K562 (cell line): Measurements from ENCODE around the gene LRRC43. TPM values are rescaled to one million over a fixed set of nuclear protein-coding genes. Genes with fewer than 3 reads are reported as not detected.

ENCODE experiments used
- ATAC-seq: fragments of 200-7000 bp; cut with Tn5 transposase; 3 replicates; pipeline ENCODE4 v1.9.1; 2020; ENCODE audit warnings: moderate library complexity
- BruUV-seq: library from RNA; stranded (reverse); fragments of 400-500 nt; replicated peaks from 2 replicates; lab custom pipeline; 2021; lab: Mats Ljungman, UMichigan
- CTCF ChIA-PET: fragments of 300-600 bp; formaldehyde crosslinking; extraction: SDS; loops from one replicate; lab custom pipeline; 2021; ENCODE audit warnings: low intra/inter-chr PET ratio; lab: Yijun Ruan, JAX
- POLR2A ChIA-PET: fragments of 300-600, 350-650 bp; sonication (Branson Sonifier 250); formaldehyde crosslinking; extraction: SDS; loops from one replicate; lab custom pipeline; 2021; ENCODE audit warnings: antibody characterized with exemption, inconsistent platforms; lab: Yijun Ruan, JAX
- DNase-seq, 4 experiments: peaks; one replicate each; pipeline versions ENCODE4 v3.0.0 to v3.0.0-alpha.2; 2011 to 2018; ENCODE audit warnings: low spot score in 3 of 4, mixed read lengths in 3 of 4; ENCODE audit errors: extremely low read depth in 1 of 4
- FAIRE-seq: peaks from 2 replicates; lab custom pipeline; 2011; peaks lifted over from hg19 to GRCh38; lab: Jason Lieb, UNC
- H2AFZ ChIP-seq: 2 replicates; pipeline ENCODE4 v1.6.0; 2011; ENCODE audit warnings: low read depth, low read length, control low read depth, inconsistent platforms
- H3K27ac ChIP-seq: fragments of 200-600 bp; 3 replicates; pipeline ENCODE4 v1.8.0; 2011; ENCODE audit warnings: low read depth, mild to moderate bottlenecking, control low read depth, inconsistent platforms, low read length, moderate library complexity, mixed read lengths; ENCODE audit errors: extremely low read depth
- H3K27me3 ChIP-seq, 2 experiments: fragments of 300-600 bp in 1 of 2; 2 replicates in 1 of 2; 3 replicates in 1 of 2; pipeline versions ENCODE4 v1.6.0 to v1.8.0; 2011; ENCODE audit warnings: inconsistent platforms in 2 of 2, low read length in 2 of 2, mild to moderate bottlenecking in 1 of 2, mixed read lengths in 1 of 2, moderate library complexity in 1 of 2; ENCODE audit not compliant: control insufficient read depth in 2 of 2, insufficient read depth in 2 of 2
- H3K36me3 ChIP-seq: fragments of 300-600 bp; 3 replicates; pipeline ENCODE4 v1.8.0; 2011; ENCODE audit warnings: mild to moderate bottlenecking, low read length, inconsistent platforms; ENCODE audit not compliant: control insufficient read depth, insufficient read depth
- H3K4me1 ChIP-seq, 2 experiments: fragments of 200-600 bp in 1 of 2; replicated peaks in 1 of 2; 2 replicates in 1 of 2; 3 replicates in 1 of 2; pipeline versions ENCODE4 v1.5.1 to v1.8.0; 2011; ENCODE audit warnings: inconsistent platforms in 2 of 2, low read length in 2 of 2, mild to moderate bottlenecking in 1 of 2, mixed read lengths in 1 of 2, moderate library complexity in 1 of 2; ENCODE audit not compliant: control insufficient read depth in 2 of 2, insufficient read depth in 2 of 2
- H3K4me2 ChIP-seq: 2 replicates; pipeline ENCODE4 v1.6.1; 2011; ENCODE audit warnings: low read length, control low read depth, inconsistent platforms, mixed read lengths; ENCODE audit not compliant: insufficient read depth
- H3K4me3 ChIP-seq: fragments of 200-600 bp; sonication (generic), shearing (Covaris generic); 2 replicates; pipeline ENCODE4 v1.5.1; 2016; ENCODE audit warnings: control low read depth, inconsistent platforms
- H3K79me2 ChIP-seq: fragments of 200-600 bp; 3 replicates; pipeline ENCODE4 v1.8.0; 2011; ENCODE audit warnings: low read length, inconsistent platforms; ENCODE audit not compliant: control insufficient read depth, insufficient read depth
- H3K9ac ChIP-seq, 2 experiments: 2 replicates each; pipeline versions ENCODE4 v1.6.0 to v1.6.1; 2011; ENCODE audit warnings: low read depth in 2 of 2, low read length in 2 of 2, control low read depth in 1 of 2, inconsistent platforms in 1 of 2, mild to moderate bottlenecking in 1 of 2, mixed read lengths in 1 of 2; ENCODE audit not compliant: insufficient read depth in 1 of 2
- H3K9me1 ChIP-seq: one replicate; pipeline ENCODE4 v1.6.0; 2011; ENCODE audit warnings: inconsistent platforms, mild to moderate bottlenecking, low read length, moderate library complexity; ENCODE audit not compliant: control insufficient read depth, insufficient read depth
- H3K9me3 ChIP-seq: replicated peaks from 2 replicates; pipeline ENCODE4 v1.5.1; 2011; ENCODE audit warnings: low read depth, low read length, inconsistent platforms; ENCODE audit not compliant: control insufficient read depth, insufficient read depth
- H4K20me1 ChIP-seq: replicated peaks from 2 replicates; pipeline ENCODE4 v1.6.1; 2011; ENCODE audit warnings: low read length, inconsistent platforms, mixed read lengths; ENCODE audit not compliant: control insufficient read depth, insufficient read depth
- CTCFL ChIP-seq: IDR thresholded peaks from 2 replicates; pipeline ENCODE4 v1.6.1; 2011; ENCODE audit warnings: borderline replicate concordance, low read depth, mild to moderate bottlenecking, moderate library complexity, low read length; ENCODE audit not compliant: insufficient read depth, poor library complexity, severe bottlenecking
- CUX1 ChIP-seq: fragments of 200-800 bp; sonication (Bioruptor generic); IDR thresholded peaks from 2 replicates; pipeline ENCODE4 v1.6.1; 2016; ENCODE audit warnings: missing genetic modification characterization, missing compliant biosample characterization
- E2F3 ChIP-seq: fragments of 250-450 bp; sonication (Bioruptor Pico); IDR thresholded peaks from 2 replicates; pipeline ENCODE4 v1.4.0; 2020; ENCODE audit warnings: mild to moderate bottlenecking
- KAT2B ChIP-seq: IDR thresholded peaks from one replicate; pipeline ENCODE4 v1.6.1; 2012; ENCODE audit warnings: low read depth, mild to moderate bottlenecking, control low read depth, inconsistent platforms, low read length, moderate library complexity
- MYNN ChIP-seq, 2 experiments: sonication (generic); formaldehyde crosslinking in 1 of 2; IDR thresholded peaks; 2 replicates each; pipeline versions ENCODE4 v1.5.0 to v1.6.1; 2016 to 2020; ENCODE audit warnings: antibody characterized with exemption in 1 of 2, missing genetic modification reagents in 1 of 2
- NFATC3 ChIP-seq: fragments of 450-650 bp; IDR thresholded peaks from 2 replicates; pipeline ENCODE4 v1.6.1; 2017; ENCODE audit warnings: mild to moderate bottlenecking
- PRPF4 ChIP-seq: fragments of 200-400 bp; formaldehyde crosslinking; IDR thresholded peaks from one replicate; pipeline ENCODE4 v1.6.1; 2017; ENCODE audit warnings: low read length, low read depth, mild to moderate bottlenecking; ENCODE audit not compliant: insufficient read depth, poor library complexity, severe bottlenecking
- RBM39 ChIP-seq: fragments of 200-400 bp; formaldehyde crosslinking; optimal IDR thresholded peaks from 2 replicates; pipeline ENCODE3; 2018; ENCODE audit warnings: low read depth, low read length
- RFX1 ChIP-seq: fragments of 450-650 bp; IDR thresholded peaks from 2 replicates; pipeline ENCODE4 v1.6.1; 2016; ENCODE audit warnings: mild to moderate bottlenecking, moderate library complexity
- SMARCB1 ChIP-seq: IDR thresholded peaks from 2 replicates; pipeline ENCODE4 v1.6.1; 2011; ENCODE audit warnings: improper control_type of control experiment, low read depth; ENCODE audit not compliant: insufficient read length
- ZFP30 ChIP-seq: fragments of 250-450 bp; sonication (Bioruptor Pico); IDR thresholded peaks from 2 replicates; pipeline ENCODE4 v1.8.0; 2022; ENCODE audit warnings: moderate library complexity, mild to moderate bottlenecking, inconsistent platforms, borderline replicate concordance
- ZNF699 ChIP-seq: fragments of 250-450 bp; sonication (Bioruptor Pico); IDR thresholded peaks from 2 replicates; pipeline ENCODE4 v1.8.0; 2021; ENCODE audit warnings: mild to moderate bottlenecking, moderate library complexity; ENCODE audit not compliant: insufficient replicate concordance
- WGBS: fragments of 100-300 bp; shearing (Covaris generic); methylation state at CpG from one replicate; pipeline ENCODE4 v1.1.6; 2016; ENCODE audit warnings: low coverage, mixed read lengths; ENCODE audit not compliant: insufficient coverage; ENCODE audit errors: missing lambda C conversion rate; 5-methylcytosine and 5-hydroxymethylcytosine counted together
- in situ Hi-C: fragments of 300-500 bp; cut with MboI; formaldehyde crosslinking; loops from 4 replicates; pipeline ENCODE4 v1.15.0; 2018; ENCODE audit warnings: inconsistent platforms, mixed read lengths
- intact Hi-C: fragments of 100-400 bp; cut with micrococcal nuclease; formaldehyde crosslinking; loops from 2 replicates; pipeline ENCODE4 v1.14.2; 2022
- polyA plus RNA-seq, 8 experiments: library from polyadenylated mRNA; depleted of rRNA in 4 of 8; stranded (reverse) in 5 of 8; unstranded in 3 of 8; fragments of >200 nt; fragmentation: Nextera tagmentation in 2 of 8; fragmentation: Illumina TruSeq in 1 of 8; extraction: Ambion mirVana in 2 of 8; extraction: Trizol in 1 of 8; gene quantifications; 2 replicates each; pipeline versions ENCODE4 v1.2.1 to v1.2.3, GENCODE V29; 2011 to 2014; ENCODE audit warnings: inconsistent platforms in 1 of 8, missing spikeins in 1 of 8
- total RNA-seq, 7 experiments: library from RNA; depleted of rRNA in 6 of 7; stranded (reverse); fragments of >200 nt in 6 of 7; fragmentation: Illumina TruSeq in 2 of 7; extraction: Trizol in 2 of 7; gene quantifications; 2 replicates each; pipeline versions ENCODE4 v1.2.1 to v1.2.3, GENCODE V29; 2011 to 2021; ENCODE audit warnings: low replicate concordance in 1 of 7

The LRRC43 gene
- total and polyA plus RNA-seq, 9 of the 15 experiments (the other 6 are each of a cell fraction or from before 2014, with no cell fraction given), result 0.19 TPM; not detected in 8

GRCh38 chr12:122147514-122148290, 35.2 kb upstream of the LRRC43 start:
- Histone ChIP-seq H3K27ac (no peak overlapping the region), H3K27me3 (peaks cover 0 to 4% of the 10 kb centered on the region in 2 experiments; a peak in 2 of 5 replicates), H3K79me2 (no peaks in the 10 kb centered on the region), H3K4me1 (peaks cover 0 to 12% of the 10 kb centered on the region in 2 experiments; a peak in 3 of 5 replicates), H3K36me3 (peaks cover 14% of the 10 kb centered on the region; the same call in 2 of the 3 replicates), H4K20me1 (peaks cover 37% of the 10 kb centered on the region), H3K9me3 (no peaks in the 10 kb centered on the region), H3K9me1 (peaks cover 9% of the 10 kb centered on the region), H3K4me2 (no peak overlapping the region), H3K9ac (no peak overlapping the region), H3K4me3 (no peak overlapping the region), H2AFZ (no peak overlapping the region)
- BruUV-seq, result no TSS peak
- intact Hi-C loops (no loop called here), in situ Hi-C loops (no loop called here)
- ATAC-seq (peak; percentile 21), DNase-seq (no peak), FAIRE-seq (peak; percentile 26)
- 53% methylated on average over 20 of the region's 21 CpGs for whole genome bisulfite sequencing
- POLR2A ChIA-PET, result interaction anchor here (0.6 to 1.5 kb wide), 8 partner anchors 8 to 349 kb away, joined by 3 to 7 read pairs (median 3); no protein-coding TSS in a partner anchor
- CTCF ChIA-PET, result no interaction called here
- no peak for TF ChIP-seq RFX1
- no peak for TF ChIP-seq ZNF699 (CRISPR knock-in tag)
- TF ChIP-seq SMARCB1, result no peak
- peak; percentile 18; the same call in 1 of the 2 replicates for TF ChIP-seq MYNN (IDR thresholded peaks at IDR 0.05)
- no peak for TF ChIP-seq MYNN (CRISPR knock-in tag; IDR thresholded peaks at IDR 0.05)
- TF ChIP-seq CUX1 (CRISPR knock-in tag), result no peak
- TF ChIP-seq RBM39, result no peak
- TF ChIP-seq NFATC3, result no peak
- no peak for TF ChIP-seq KAT2B
- TF ChIP-seq CTCFL, result no peak
- TF ChIP-seq ZFP30 (CRISPR knock-in tag), result no peak
- no peak for TF ChIP-seq E2F3
- no peak for TF ChIP-seq PRPF4
